Osteoblast (primary cell): ENCODE data around the gene RAC2. TPM values are rescaled to one million over a fixed set of nuclear protein-coding genes. Genes with fewer than 3 reads are reported as not detected.
A peak's percentile ranks its signal among the peaks of the same experiment; 100 is the strongest.

Source experiments
- DNase-seq: peaks from one replicate; pipeline ENCODE4 v3.0.0; 2011; ENCODE audit warnings: low spot score, mixed read lengths; ENCODE audit not compliant: insufficient read length; ENCODE audit errors: missing footprints
- H2AFZ ChIP-seq: 2 replicates; pipeline ENCODE4 v1.6.0; 2011; ENCODE audit warnings: mild to moderate bottlenecking, low read length
- H3K27ac ChIP-seq: 2 replicates; pipeline ENCODE4 v1.5.1; 2011; ENCODE audit warnings: mild to moderate bottlenecking, low read depth, low read length, moderate library complexity
- H3K27me3 ChIP-seq: 2 replicates; pipeline ENCODE4 v1.6.0; 2012; ENCODE audit warnings: mild to moderate bottlenecking, control low read depth, inconsistent platforms, low read length, moderate library complexity; ENCODE audit not compliant: insufficient read depth
- H3K36me3 ChIP-seq: 2 replicates; pipeline ENCODE4 v1.5.1; 2011; ENCODE audit warnings: mild to moderate bottlenecking, low read length, control low read depth, moderate library complexity; ENCODE audit not compliant: insufficient read depth
- H3K4me1 ChIP-seq: 2 replicates; pipeline ENCODE4 v1.5.1; 2011; ENCODE audit warnings: mild to moderate bottlenecking, low read length, control low read depth, moderate library complexity; ENCODE audit not compliant: insufficient read depth
- H3K4me2 ChIP-seq: 2 replicates; pipeline ENCODE4 v1.6.0; 2011; ENCODE audit warnings: mild to moderate bottlenecking, low read length; ENCODE audit not compliant: insufficient read depth
- H3K4me3 ChIP-seq: fragments of 200-600 bp; sonication (generic); 3 replicates; pipeline ENCODE4 v1.5.1; 2012; ENCODE audit warnings: mild to moderate bottlenecking, low read length, inconsistent platforms; ENCODE audit not compliant: insufficient read depth
- H3K79me2 ChIP-seq: 2 replicates; pipeline ENCODE4 v1.6.0; 2012; ENCODE audit warnings: mild to moderate bottlenecking, low read length, control low read depth, inconsistent platforms; ENCODE audit not compliant: insufficient read depth
- H3K9me3 ChIP-seq: 2 replicates; pipeline ENCODE4 v1.5.1; 2011; ENCODE audit warnings: low read depth, low read length, control low read depth
- H4K20me1 ChIP-seq: 2 replicates; pipeline ENCODE4 v1.6.0; 2012; ENCODE audit warnings: mild to moderate bottlenecking, low read length, control low read depth; ENCODE audit not compliant: insufficient read depth
- CTCF ChIP-seq: IDR thresholded peaks from 2 replicates; pipeline ENCODE4 v1.5.1; 2011; ENCODE audit warnings: mild to moderate bottlenecking, low read depth, low read length, moderate library complexity; ENCODE audit errors: extremely low read depth
- total RNA-seq: library from RNA; depleted of rRNA; stranded (reverse); fragments of >200 nt; gene quantifications from 2 replicates; pipeline ENCODE4 v1.2.3, GENCODE V29; 2012

RAC2 gene
- total RNA-seq, 1 donor, result 14.5 TPM

GRCh38 chr22:37285937-37286336 lies 41.9 kb upstream of the RAC2 start:
- H3K4me3 ChIP-seq, result no peak overlapping the region
- H3K27me3 ChIP-seq, result peaks cover 6% of the 10 kb centered on the region
- no peak overlapping the region for H3K4me2 ChIP-seq
- no peak overlapping the region for H3K27ac ChIP-seq
- no peak overlapping the region for H2AFZ ChIP-seq
- no peaks in the 10 kb centered on the region for H3K9me3 ChIP-seq
- H4K20me1 ChIP-seq, result no peaks in the 10 kb centered on the region
- H3K4me1 ChIP-seq, result no peaks in the 10 kb centered on the region
- no peaks in the 10 kb centered on the region for H3K36me3 ChIP-seq
- H3K79me2 ChIP-seq, result no peaks in the 10 kb centered on the region
- TF ChIP-seq CTCF, result no peak
- DNase-seq, result peak; percentile 67

GRCh38 chr22:37284805-37285355 lies 40.8 kb upstream of the RAC2 start:
- no peak overlapping the region for H3K4me2 ChIP-seq

GRCh38 chr22:37284126-37284804 lies 40.2 kb upstream of the RAC2 start:
- H3K9me3 ChIP-seq, result no peaks in the 10 kb centered on the region
- no peaks in the 10 kb centered on the region for H3K4me1 ChIP-seq
- H4K20me1 ChIP-seq, result no peaks in the 10 kb centered on the region
- H3K27me3 ChIP-seq, result peaks cover 6% of the 10 kb centered on the region
- no peak overlapping the region for H2AFZ ChIP-seq
- peak; percentile 70 for DNase-seq
- H3K79me2 ChIP-seq, result no peaks in the 10 kb centered on the region
- TF ChIP-seq CTCF, result no peak
- H3K27ac ChIP-seq, result no peak overlapping the region
- no peaks in the 10 kb centered on the region for H3K36me3 ChIP-seq
- no peak overlapping the region for H3K4me2 ChIP-seq
- no peak overlapping the region for H3K4me3 ChIP-seq

More at GRCh38 chr22:37284805-37285355, 40.8 kb upstream of the RAC2 start:
- H3K4me3 ChIP-seq, result no peak overlapping the region
- no peaks in the 10 kb centered on the region for H3K79me2 ChIP-seq
- H2AFZ ChIP-seq, result no peak overlapping the region
- H3K27ac ChIP-seq, result no peak overlapping the region
- H3K27me3 ChIP-seq, result peaks cover 6% of the 10 kb centered on the region
- DNase-seq, result peak; percentile 75
- TF ChIP-seq CTCF, result no peak
- H3K9me3 ChIP-seq, result no peaks in the 10 kb centered on the region
- no peaks in the 10 kb centered on the region for H4K20me1 ChIP-seq
- H3K36me3 ChIP-seq, result no peaks in the 10 kb centered on the region
- no peaks in the 10 kb centered on the region for H3K4me1 ChIP-seq

- no peak for TF ChIP-seq CTCF
Measured at GRCh38 chr22:37283393-37283937, 39.4 kb upstream of the RAC2 start.

More at GRCh38 chr22:37283393-37283937, 39.4 kb upstream of the RAC2 start:
- H3K9me3 ChIP-seq, result no peaks in the 10 kb centered on the region
- H3K4me2 ChIP-seq, result no peak overlapping the region
- H3K27me3 ChIP-seq, result peaks cover 6% of the 10 kb centered on the region
- no peak overlapping the region for H3K27ac ChIP-seq
- DNase-seq, result peak; percentile 75
- H3K36me3 ChIP-seq, result no peaks in the 10 kb centered on the region
- H3K4me1 ChIP-seq, result no peaks in the 10 kb centered on the region
- no peak overlapping the region for H3K4me3 ChIP-seq
- H3K79me2 ChIP-seq, result no peaks in the 10 kb centered on the region
- H4K20me1 ChIP-seq, result no peaks in the 10 kb centered on the region
- no peak overlapping the region for H2AFZ ChIP-seq
